ENCODE results near the gene MEI1.

The MEI1 gene, protein sequence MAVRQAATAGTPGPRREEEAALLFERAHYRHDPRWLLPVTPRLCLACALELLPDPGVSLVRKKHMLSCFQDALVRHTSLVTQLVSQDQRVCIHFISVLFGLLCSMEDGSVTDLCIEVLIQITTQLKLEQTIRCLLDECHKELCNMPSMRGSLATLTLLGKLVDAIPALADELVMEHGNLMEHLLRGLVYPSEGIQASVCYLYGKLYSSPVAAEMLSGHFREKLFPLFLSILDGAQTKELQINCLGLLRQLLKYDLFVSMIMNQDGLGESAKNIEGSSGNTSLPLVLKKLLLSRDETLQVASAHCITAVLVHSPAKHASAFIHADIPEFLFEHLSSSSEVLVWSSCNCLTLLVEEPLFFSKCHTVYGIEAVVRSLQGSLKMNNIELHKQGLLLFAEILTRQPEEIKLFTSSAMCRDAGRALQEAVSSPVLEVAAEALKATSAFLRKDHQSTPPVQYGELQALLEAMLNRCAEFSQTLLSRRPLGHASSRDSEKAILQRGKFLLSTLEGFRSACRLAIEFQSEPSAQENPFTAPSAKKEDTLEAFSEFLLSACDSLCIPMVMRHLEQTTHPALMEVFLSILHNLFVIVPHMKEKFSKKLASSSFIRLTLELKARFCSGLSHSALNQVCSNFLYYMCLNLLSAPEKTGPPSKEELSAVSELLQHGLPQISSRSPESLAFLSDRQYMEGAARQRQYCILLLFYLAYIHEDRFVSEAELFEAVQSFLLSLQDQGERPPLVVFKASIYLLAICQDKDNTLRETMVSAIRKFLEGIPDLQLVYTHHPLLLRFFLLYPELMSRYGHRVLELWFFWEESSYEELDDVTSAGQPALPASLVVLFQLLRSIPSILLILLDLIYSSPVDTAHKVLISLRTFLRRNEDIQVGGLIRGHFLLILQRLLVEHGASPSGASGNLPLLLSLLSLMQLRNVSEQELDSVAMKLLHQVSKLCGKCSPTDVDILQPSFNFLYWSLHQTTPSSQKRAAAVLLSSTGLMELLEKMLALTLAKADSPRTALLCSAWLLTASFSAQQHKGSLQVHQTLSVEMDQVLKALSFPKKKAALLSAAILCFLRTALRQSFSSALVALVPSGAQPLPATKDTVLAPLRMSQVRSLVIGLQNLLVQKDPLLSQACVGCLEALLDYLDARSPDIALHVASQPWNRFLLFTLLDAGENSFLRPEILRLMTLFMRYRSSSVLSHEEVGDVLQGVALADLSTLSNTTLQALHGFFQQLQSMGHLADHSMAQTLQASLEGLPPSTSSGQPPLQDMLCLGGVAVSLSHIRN

DNA sequence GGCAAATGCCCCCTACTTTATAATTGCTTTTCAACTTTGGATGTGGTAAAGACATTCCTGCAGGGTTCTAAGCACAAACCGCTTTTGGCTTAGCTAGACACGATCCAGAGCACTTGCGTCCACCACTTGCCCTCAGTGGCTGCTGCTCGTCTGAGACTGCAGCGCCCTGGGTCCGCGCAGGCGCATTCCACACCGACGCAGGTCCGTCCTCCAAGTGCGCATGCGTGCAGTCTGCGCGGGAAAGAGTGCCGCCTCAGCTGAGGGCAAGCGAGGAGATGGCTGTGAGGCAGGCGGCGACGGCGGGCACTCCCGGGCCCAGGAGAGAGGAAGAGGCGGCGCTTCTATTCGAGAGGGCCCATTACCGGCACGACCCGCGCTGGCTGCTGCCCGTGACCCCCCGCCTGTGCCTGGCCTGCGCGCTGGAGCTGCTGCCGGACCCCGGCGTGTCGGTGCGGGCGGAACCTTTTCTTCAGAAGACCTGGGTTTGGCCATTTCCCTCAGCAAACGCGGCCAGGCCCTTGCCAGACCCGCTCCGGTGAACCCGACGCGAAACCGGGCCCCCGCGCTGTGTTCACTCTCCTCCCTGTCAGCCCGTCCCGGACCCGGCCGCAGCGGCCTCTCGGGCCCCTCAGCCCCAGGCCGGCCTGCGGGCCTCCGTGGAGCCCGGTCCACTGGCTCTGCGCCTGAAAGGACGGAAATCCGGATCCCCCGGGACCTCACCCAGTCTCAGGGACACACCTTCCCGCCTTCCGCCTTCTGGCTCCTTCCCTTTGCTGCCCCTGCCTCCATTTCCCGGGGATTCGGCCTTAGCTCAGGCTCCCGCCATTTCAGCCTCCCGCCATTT, at the start of gene MEI1:
Gene MEI1 (plus strand): TSS at position 240 of the 844 bp plus-strand sequence. CDS start 36 bp downstream, at position 276.
- TF ChIP-seq CTCF (IDR thresholded peaks at IDR 0.05; ENCODE audit: insufficient read depth, missing control alignments) = no peak
- FAIRE-seq (no peak), DNase-seq (ENCODE audit: insufficient read length, low spot score) (no peak)

- FAIRE-seq (no peak), DNase-seq (ENCODE audit: insufficient read length, low spot score) (no peak)
- no peak for TF ChIP-seq CTCF (IDR thresholded peaks at IDR 0.05; ENCODE audit: insufficient read depth, missing control alignments)
Measured at GRCh38 chr22:41650229-41650628, 49.1 kb upstream of the MEI1 start.

DNA sequence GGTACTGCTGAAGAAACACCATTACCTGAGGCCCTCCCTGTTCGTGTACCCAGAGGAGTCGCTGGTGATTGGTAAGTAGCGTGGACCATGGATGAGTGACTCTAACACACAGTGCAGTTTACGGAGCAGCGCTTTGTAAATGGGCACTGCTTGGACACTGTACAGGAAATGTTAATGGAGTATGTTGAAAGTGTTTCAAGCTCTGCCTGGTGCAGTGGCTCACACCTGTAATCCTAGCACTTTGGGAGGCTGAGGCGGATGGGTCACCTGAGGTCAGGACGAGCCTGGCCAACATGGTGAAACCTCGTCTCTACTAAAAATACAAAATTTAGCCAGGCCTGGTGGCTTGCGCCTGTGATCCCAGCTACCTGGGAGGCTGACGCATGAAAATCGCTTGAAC, 48.5 kb upstream of the MEI1 start:
- no peak for DNase-seq (ENCODE audit: insufficient read length, low spot score)
- no peak for TF ChIP-seq CTCF (IDR thresholded peaks at IDR 0.05; ENCODE audit: insufficient read depth, missing control alignments)
- FAIRE-seq = no peak

DNA sequence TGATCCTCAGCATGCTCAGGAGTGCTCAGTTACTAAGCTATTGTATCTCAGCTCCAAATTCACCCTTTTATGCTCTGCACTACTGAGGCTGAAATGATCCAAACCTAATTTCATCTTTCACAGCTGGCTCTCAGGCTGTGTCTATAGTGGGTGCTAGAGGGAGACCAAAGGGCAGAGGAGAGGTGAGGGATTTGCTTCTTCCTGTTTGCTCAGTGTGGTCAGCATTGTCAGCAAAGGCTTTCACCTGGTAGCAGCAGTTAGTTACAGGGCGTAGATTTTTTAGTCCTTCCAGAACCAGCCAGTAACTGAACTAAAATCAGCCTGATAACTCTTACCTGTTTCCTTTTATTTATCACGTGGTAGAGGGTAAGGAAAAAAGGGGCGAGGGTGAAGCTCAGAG, 45.0 kb upstream of the MEI1 start:
- no peak for FAIRE-seq
- no peak for DNase-seq (ENCODE audit: insufficient read length, low spot score)
- no peak for TF ChIP-seq CTCF (IDR thresholded peaks at IDR 0.05; ENCODE audit: insufficient read depth, missing control alignments)

GRCh38 chr22:41656556-41656955, 42.7 kb upstream of the MEI1 start:
- TF ChIP-seq CTCF (IDR thresholded peaks at IDR 0.05; ENCODE audit: insufficient read depth, missing control alignments) = no peak
- FAIRE-seq (no peak), DNase-seq (ENCODE audit: insufficient read length, low spot score) (no peak)

DNA sequence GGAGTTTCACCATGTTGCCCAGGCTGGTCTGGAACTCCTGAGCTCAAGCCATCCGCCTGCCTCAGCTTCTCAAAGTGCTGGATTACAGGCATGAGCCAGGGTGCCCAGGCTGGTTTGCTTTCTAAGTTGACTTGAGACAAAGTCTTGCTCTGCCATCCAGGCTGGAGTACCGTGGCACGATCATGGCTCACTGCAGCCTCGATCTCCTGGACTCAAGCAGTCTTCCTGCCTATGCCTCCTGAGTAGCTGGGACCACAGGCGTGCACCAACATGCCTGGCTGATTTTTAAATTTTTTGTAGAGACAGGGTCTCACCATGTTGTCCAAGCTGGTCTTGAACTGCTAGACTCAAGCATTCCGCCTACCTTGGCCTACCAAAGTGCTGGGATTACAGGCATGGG, 41.6 kb upstream of the MEI1 start:
- DNase-seq (ENCODE audit: insufficient read length, low spot score) (no peak), FAIRE-seq (no peak)
- no peak for TF ChIP-seq CTCF (IDR thresholded peaks at IDR 0.05; ENCODE audit: insufficient read depth, missing control alignments)
